Gastrocnemius medialis (tissue), 4 donors: ENCODE results near the gene SCYL1. TPM values are rescaled to one million over a fixed set of nuclear protein-coding genes. Genes with fewer than 3 reads are reported as not detected.

Experiments used
- ATAC-seq, 2 donors: fragments of 150-250 bp; one replicate each; pipeline ENCODE4 v1.9.1; 2016
- DNase-seq, 2 donors: peaks; one replicate each; pipeline ENCODE4 v3.0.0-alpha.2; 2019
- H3K27ac ChIP-seq, 4 donors: fragments of 200-600 bp; sonication (generic); 1 replicate in 1 of 4; 2 replicates in 3 of 4; pipeline ENCODE4 v1.5.1; 2016 to 2018; ENCODE audit warnings: mild to moderate bottlenecking in 2 of 4, moderate library complexity in 1 of 4
- H3K27me3 ChIP-seq, 3 donors: fragments of 200-600 bp; sonication (generic) in 2 of 3; 1 replicate in 1 of 3; 2 replicates in 2 of 3; pipeline versions ENCODE4 v1.5.1 to v1.6.0; 2016 to 2019; ENCODE audit warnings: mild to moderate bottlenecking in 1 of 3, moderate library complexity in 1 of 3
- H3K36me3 ChIP-seq, 2 donors: fragments of 200-600 bp; sonication (generic) in 1 of 2; one replicate each; pipeline ENCODE4 v1.5.1; 2017 to 2018
- H3K4me1 ChIP-seq, 2 donors: fragments of 200-600 bp; sonication (generic) in 1 of 2; one replicate each; pipeline ENCODE4 v1.5.1; 2016 to 2017; ENCODE audit warnings: mild to moderate bottlenecking in 2 of 2
- H3K4me3 ChIP-seq, 4 donors: fragments of 200-600 bp; sonication (generic) in 3 of 4; 1 replicate in 1 of 4; 2 replicates in 3 of 4; pipeline ENCODE4 v1.5.1; 2016 to 2019; ENCODE audit warnings: mild to moderate bottlenecking in 2 of 4
- H3K9me3 ChIP-seq, 3 donors: fragments of 200-600 bp; sonication (generic) in 2 of 3; 1 replicate in 1 of 3; 2 replicates in 2 of 3; pipeline ENCODE4 v1.5.1; 2016 to 2019
- CTCF ChIP-seq, 5 experiments: fragments of 450-650 bp in 3 of 5; fragments of 200-600 bp in 2 of 5; sonication (generic) in 2 of 5; IDR thresholded peaks in 4 of 5; conservative IDR thresholded peaks in 1 of 5; 1 replicate in 4 of 5; 2 replicates in 1 of 5; pipeline ENCODE4 v1.5.1; 2016 to 2019; ENCODE audit warnings: antibody characterized with exemption in 5 of 5, mild to moderate bottlenecking in 3 of 5, moderate library complexity in 3 of 5
- POLR2A ChIP-seq, 2 donors: fragments of 450-650 bp; IDR thresholded peaks; one replicate each; pipeline ENCODE4 v1.6.1; 2017; ENCODE audit warnings: antibody characterized with exemption in 2 of 2, mild to moderate bottlenecking in 2 of 2, moderate library complexity in 2 of 2
- in situ Hi-C, 4 donors: fragments of 200-750 bp; cut with MboI; loops; one replicate each; pipeline versions ENCODE4 v1.15.0 to v1.8.0; 2017; ENCODE audit warnings: low sequenced_read_pairs in 4 of 4
- intact Hi-C: fragments of 100-400 bp; cut with DNase I; formaldehyde crosslinking; loops from one replicate; pipeline ENCODE4 v1.15.1; 2023; ENCODE audit warnings: low total_unique reads
- total RNA-seq, 4 donors: library from RNA; depleted of rRNA; stranded (reverse); fragments of >200 nt; gene quantifications; one replicate each; pipeline versions ENCODE4 v1.1.0 to v1.2.3, GENCODE V29; 2016

Gene SCYL1
- total RNA-seq, 4 donors from 2014 or later = 120 to 162 (median 133) TPM

- intact Hi-C loops = loop anchor here (5.0 kb wide), 1 partner anchor 721 kb away; no protein-coding TSS in a partner anchor
Measured at GRCh38 chr11:65578134-65578533, 53.3 kb downstream of the SCYL1 start.

GRCh38 chr11:65578667-65579066 is 53.8 kb downstream of the SCYL1 start:
- peak overlapping the region in 2 of 4 donors; percentile 65 to 84 for H3K4me3 ChIP-seq
- ATAC-seq = no peak
- H3K36me3 ChIP-seq = peaks cover 0 to 37% of the 10 kb centered on the region in 2 donors
- intact Hi-C loops = loop anchor here (5.0 kb wide), 1 partner anchor 721 kb away; no protein-coding TSS in a partner anchor
- no peaks in the 10 kb centered on the region for H3K9me3 ChIP-seq
- peak overlapping the region; percentile 100 for H3K27ac ChIP-seq
- peak in 1 of 2 donors; percentile 21 for TF ChIP-seq POLR2A (IDR thresholded peaks at IDR 0.05)
- no peak for TF ChIP-seq CTCF (IDR thresholded peaks at IDR 0.05 in 4 of 5, conservative IDR thresholded peaks at IDR 0.05 in 1 of 5)
- peaks cover 47 to 55% of the 10 kb centered on the region in 2 donors for H3K4me1 ChIP-seq
- DNase-seq = no peak
- no peaks in the 10 kb centered on the region for H3K27me3 ChIP-seq
- in situ Hi-C loops = no loop called here

More at GRCh38 chr11:65578134-65578533, 53.3 kb downstream of the SCYL1 start:
- ATAC-seq (no peak), DNase-seq (no peak)
- peak overlapping the region; percentile 100 for H3K27ac ChIP-seq
- peak overlapping the region; percentile 65 to 97 (median 80) for H3K4me3 ChIP-seq
- H3K9me3 ChIP-seq = no peaks in the 10 kb centered on the region
- H3K4me1 ChIP-seq = peaks cover 52 to 61% of the 10 kb centered on the region in 2 donors
- no peaks in the 10 kb centered on the region for H3K27me3 ChIP-seq
- in situ Hi-C loops = no loop called here
- TF ChIP-seq CTCF (IDR thresholded peaks at IDR 0.05 in 4 of 5, conservative IDR thresholded peaks at IDR 0.05 in 1 of 5) (no peak), POLR2A (IDR thresholded peaks at IDR 0.05) (no peak)
- peaks cover 0 to 33% of the 10 kb centered on the region in 2 donors for H3K36me3 ChIP-seq

GRCh38 chr11:65579291-65579690 is 54.4 kb downstream of the SCYL1 start:
- ATAC-seq (no peak), DNase-seq (peak in 1 of 2 donors; percentile 64)
- intact Hi-C loops (loop anchor here (5.0 kb wide), 1 partner anchor 722 kb away; no protein-coding TSS in a partner anchor), in situ Hi-C loops (no loop called here)
- H3K9me3 ChIP-seq = no peaks in the 10 kb centered on the region
- peaks cover 49 to 55% of the 10 kb centered on the region in 2 donors for H3K4me1 ChIP-seq
- H3K4me3 ChIP-seq = no peak overlapping the region
- no peaks in the 10 kb centered on the region for H3K27me3 ChIP-seq
- no peak for TF ChIP-seq CTCF (IDR thresholded peaks at IDR 0.05 in 4 of 5, conservative IDR thresholded peaks at IDR 0.05 in 1 of 5)
- TF ChIP-seq POLR2A (IDR thresholded peaks at IDR 0.05) = no peak
- peaks cover 0 to 44% of the 10 kb centered on the region in 2 donors for H3K36me3 ChIP-seq
- H3K27ac ChIP-seq = peak overlapping the region; percentile 100

GRCh38 chr11:65580031-65580692 is 55.3 kb downstream of the SCYL1 start:
- Histone ChIP-seq H3K27ac (peak overlapping the region; percentile 100), H3K36me3 (peaks cover 0 to 49% of the 10 kb centered on the region in 2 donors), H3K4me1 (peaks cover 44 to 52% of the 10 kb centered on the region in 2 donors), H3K27me3 (no peaks in the 10 kb centered on the region), H3K4me3 (no peak overlapping the region), H3K9me3 (no peaks in the 10 kb centered on the region)
- DNase-seq (no peak), ATAC-seq (no peak)
- no peak for TF ChIP-seq POLR2A (IDR thresholded peaks at IDR 0.05)
- TF ChIP-seq CTCF (IDR thresholded peaks at IDR 0.05 in 4 of 5, conservative IDR thresholded peaks at IDR 0.05 in 1 of 5) = no peak
- intact Hi-C loops = no loop called here
- in situ Hi-C loops = no loop called here
